GM18951 (cell line): ENCODE results near the gene TUBG2.

ENCODE experiments used
- POLR2A ChIP-seq: IDR thresholded peaks from 4 replicates; pipeline ENCODE4 v1.6.1; 2011; ENCODE audit warnings: mild to moderate bottlenecking; ENCODE audit not compliant: insufficient read length, insufficient read depth; ENCODE audit errors: extremely low read depth
- in situ Hi-C: fragments of 300-500 bp; cut with MboI; formaldehyde crosslinking; loops from one replicate; pipeline ENCODE4 v1.12.0; 2022; ENCODE audit warnings: low sequenced_read_pairs, mixed read lengths, inconsistent platforms; ENCODE audit not compliant: unreplicated experiment

TUBG2 gene

DNA sequence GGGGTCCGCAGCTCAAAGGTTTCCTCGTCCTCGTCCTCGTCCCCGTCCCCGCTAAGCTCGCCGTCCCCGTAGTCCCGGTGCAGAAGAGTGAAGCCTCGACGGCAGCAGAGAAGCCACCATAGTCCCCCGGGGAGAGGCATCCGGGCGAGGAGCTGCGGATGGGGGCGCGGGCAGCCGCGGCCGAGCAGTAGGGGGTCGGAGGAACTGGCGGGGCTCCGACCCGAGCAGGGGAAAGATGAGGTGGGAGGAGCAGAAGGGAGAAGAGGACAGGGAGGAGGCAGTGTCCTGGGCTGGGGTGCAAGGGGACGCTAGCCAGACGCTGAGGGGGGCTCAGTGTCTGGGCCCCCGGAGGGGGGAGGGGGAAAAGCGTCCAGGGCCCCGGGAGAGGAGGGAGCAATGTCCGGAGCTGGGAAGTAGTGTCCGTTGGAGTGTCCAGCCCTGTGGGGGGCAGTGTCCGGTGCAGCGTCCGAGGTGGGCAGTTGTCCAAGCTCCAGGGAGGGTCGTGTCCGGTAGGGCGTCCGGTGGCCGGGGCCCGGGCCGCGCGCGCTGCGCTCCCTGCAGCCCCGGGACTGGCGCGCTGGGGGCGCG is 17.4 kb downstream of the TUBG2 start, which contains the start of gene PLEKHH3:
Gene PLEKHH3 (minus strand): TSS at position 571 of the 588 bp plus-strand sequence. CDS start 431 bp downstream, at position 140.
- in situ Hi-C loops: no loop called here
- TF ChIP-seq POLR2A: peak; percentile 70

DNA sequence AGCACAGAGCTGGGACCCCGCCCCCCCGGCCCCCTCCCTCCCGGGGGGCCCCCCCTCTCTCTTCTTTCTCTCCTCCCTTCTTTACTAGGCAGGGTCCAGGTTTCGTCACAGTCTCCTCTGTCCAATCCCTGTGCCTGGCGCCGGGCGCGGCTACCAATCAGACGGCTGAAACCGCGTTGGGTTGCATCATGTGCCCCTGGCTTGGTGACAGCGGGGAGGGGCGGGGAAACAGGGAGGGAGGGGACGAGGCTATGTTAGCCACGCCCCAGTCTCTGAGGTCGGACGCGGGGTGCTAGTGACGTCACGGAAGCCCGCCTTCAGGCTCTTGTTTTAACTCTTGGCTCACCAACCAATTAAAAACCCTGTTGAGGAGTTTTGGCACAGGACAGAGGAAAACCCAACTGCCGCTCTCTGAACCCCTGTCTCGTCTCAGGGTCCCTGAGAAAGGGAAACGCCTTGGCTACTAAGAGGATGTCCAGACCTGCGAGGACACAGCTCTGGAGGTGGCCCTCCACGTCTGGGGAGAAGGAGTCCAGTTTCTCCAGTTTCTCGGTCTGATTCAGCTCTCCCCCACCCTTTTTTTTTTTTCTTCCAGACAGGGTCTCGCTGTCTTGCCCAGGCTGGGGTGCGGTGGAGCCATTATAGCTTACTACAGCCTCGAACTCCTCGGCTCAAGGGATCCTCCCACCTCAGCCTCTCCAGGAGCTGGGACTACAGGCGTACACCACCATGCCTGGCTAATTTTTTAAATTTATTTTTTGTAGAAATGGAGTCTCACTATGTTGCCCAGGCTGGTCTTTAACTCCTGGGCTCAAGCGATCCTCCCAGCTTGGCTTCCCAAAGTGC is 18.2 kb downstream of the TUBG2 start:
- no peak for TF ChIP-seq POLR2A
- in situ Hi-C loops: no loop called here

DNA sequence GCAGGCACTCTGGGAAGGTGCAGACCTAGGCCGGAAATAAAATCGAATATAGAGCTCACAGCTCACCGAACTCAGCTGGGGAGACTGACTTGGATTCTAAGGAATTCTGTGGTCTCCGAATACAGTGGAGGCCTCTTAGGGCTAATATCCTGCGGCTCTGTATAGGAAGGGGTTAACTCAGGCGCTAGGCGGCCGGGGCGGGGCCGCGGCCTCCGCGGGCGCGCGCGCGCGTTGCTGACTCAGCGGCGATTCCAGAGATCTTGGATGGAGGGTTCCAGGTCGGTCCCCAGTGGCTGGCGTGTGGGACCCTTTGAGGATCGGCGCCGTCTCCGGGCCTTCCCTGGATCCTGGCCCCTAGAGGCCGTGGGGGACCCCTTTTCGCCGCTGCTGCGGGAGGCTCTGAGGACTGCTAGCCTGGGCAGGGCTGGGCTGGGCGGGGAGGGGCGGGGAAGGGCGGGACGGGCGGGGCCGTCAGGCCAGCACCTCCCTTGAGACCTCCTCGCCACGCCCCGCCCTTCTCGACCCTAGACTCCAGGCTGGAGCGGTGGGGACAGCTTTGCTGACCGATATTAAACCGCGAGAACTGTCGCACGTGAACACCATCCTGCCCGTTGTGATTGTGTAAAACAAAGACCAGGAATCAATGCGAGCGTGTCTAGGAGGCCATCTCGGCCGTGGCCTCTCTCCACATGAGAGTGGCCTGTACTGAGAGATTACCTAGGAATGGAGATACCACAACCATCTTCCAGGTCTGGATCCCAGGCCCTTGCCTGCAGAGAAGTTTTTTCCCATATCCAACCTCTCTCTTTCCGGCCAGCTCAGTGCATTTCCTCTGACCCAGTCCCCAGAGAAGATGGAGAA is 19.1 kb downstream of the TUBG2 start:
- TF ChIP-seq POLR2A: peak; percentile 69

DNA sequence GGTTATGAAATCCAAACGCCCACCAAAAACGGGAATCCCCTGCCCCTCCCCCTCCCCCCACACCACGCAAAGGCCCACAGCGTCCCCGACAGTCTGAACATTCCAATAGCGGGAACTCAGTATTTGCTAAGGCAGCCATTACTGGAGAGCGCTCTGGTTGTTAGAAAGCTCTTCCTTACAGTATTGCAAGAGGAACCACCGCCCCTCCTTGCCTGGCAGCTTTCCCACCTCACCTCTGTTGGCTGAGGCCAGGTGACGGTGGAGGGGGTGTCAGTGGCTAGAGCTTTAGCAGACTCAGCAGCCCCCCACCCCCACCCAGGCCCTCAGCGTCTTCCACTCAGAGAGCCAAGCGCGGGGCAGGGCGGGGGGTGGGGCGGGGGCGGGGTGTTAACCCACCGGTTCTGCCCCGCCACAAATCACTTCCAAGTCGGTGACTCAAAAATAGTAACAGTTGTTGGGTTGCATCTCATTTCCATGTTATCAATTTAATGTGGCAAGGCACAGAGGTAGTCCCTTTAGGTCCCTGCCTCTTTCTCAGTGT is 19.9 kb downstream of the TUBG2 start:
- in situ Hi-C loops: no loop called here
- no peak for TF ChIP-seq POLR2A

More for the DNA sequence above, 19.1 kb downstream of the TUBG2 start:
- in situ Hi-C loops: no loop called here

DNA sequence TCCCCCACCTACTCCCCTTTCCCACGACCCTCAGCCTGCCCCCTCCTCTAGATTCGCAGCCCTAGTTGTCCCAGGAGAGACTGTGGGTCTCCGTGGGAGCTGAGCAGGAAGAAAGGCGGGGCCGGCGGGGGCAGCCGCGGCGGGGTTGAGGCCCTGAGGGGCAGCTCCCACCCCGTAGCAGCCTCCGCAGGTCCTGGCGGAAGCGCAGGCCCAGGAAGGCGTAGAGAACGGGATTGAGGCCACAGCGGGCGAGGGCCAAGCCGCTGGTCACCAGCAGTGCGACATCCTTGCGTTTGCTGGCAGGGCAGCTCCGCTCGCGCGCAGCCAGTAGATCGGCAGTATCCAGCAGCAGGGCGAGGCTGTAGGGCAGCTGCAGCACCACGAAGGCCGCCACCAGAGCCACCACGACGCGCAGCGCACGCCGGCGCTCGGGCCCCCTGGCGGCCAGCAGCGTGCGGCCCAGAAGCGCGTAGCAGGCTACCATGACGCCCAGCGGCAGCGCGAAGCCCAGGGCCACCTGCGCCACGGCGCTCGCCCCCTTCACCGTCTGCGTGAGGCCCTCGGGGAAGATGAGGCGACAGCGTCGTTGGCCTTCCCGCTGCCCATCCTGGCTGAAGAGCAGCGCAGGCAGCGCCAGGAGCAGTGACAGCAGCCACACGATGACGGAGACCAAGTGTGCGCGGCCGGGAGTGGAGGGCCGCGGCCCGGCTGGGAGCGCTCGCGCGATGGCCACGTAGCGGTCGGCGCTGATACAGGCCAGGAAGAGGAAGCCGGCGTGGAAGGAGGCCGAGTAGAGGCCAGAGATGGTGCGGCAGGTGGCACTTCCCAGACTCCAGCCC is 20.6 kb downstream of the TUBG2 start:
- in situ Hi-C loops: no loop called here

DNA sequence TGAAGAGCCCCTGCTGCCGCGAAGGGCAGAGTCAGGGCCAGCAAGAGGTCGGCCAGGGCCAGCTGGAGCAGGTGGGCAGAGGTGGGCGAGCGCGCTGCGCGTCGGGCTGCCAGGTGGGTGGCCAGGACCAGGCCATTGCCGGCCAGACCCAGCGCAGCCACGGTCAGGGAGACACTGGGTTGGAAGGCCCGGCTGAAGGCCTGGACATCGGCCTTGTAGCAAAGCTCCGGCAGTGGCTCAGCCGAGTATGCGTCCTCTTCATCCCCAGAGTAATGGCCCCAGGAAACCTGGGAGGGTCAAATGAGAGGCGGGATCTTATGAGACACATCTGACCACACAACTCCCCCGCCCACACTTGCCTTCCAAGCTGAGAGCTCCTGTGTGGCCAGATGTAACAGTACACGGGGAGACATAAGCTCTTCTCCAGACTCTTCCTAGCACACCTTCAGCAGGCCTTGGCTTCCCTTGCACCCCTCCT is 21.3 kb downstream of the TUBG2 start:
- no peak for TF ChIP-seq POLR2A
- in situ Hi-C loops: no loop called here

More for the DNA sequence above, 20.6 kb downstream of the TUBG2 start:
- peak; percentile 64 for TF ChIP-seq POLR2A

DNA sequence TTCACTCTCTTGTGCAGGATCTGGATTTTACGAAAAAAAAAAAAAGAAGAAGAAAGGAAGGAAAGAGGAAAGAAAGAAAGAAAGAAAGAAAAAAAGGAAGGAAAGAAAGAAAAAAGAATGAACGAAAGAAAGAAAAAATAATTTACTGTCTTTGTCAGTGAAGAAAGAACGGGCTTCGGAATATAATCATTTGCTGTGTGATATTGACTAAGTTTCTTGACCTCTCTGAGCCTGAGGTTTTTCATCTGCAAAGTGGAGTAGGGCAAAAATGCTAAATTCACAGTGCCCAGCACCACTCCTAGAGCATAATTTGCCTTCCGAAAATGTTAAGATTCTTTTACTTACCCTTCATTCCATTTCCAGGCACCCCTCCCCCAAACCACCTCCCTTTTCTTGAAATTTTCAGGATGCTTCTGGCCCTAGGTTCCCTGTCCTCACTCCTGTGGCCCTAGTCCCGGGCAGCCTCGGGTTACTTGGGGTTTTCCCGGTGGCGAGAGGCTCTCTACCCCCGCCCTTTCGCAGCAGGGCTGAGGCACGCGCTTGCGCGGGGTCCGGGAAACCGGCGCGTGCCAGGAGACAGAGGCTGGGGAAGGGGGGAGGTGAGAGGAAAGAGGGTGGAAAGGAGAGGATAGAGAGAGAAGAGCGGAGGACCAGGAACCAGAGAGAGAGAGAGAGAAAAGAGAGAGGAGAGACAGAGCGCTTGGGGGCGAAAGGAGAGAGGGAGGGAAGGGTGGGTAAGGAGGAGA is 23.1 kb downstream of the TUBG2 start, which contains the start of gene CNTNAP1:
Gene CNTNAP1 (plus strand): TSS at position 556 of the 746 bp plus-strand sequence. CDS start 299 bp downstream, outside the sequence.
- peak; percentile 37 for TF ChIP-seq POLR2A
- in situ Hi-C loops: no loop called here

DNA sequence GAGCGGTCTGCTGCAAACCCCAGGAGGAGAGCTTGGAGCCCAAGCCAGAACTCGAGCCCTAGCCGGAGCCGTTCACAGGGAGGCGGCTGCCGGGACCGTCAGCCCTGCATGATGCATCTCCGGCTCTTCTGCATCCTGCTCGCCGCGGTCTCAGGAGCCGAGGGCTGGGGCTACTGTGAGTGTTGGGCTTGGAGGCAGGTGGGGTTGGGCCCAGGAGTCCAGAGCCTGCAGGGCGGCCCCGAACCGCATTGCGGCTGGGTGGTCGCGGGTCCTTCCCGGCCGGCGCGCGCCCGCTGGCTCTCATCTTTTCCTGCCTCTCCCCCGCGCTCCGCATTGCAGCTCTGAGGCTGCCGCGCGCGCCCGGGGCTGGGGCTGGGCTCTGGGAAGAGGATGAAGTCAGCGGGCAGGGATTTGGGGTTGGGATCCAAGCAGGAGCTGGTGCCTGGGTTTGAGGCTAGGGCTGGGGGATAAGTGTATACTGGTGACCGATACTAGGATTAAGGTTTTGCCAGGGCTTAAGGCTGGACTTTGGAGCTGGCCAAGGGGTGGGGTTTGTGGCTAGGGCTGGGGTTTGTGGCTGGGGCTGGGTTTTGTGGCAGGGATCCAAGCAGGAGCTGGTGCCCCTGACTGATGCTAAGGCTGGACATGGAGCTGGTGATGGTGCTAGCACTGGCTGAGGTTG is 23.8 kb downstream of the TUBG2 start:
- TF ChIP-seq POLR2A: no peak
- in situ Hi-C loops: no loop called here

DNA sequence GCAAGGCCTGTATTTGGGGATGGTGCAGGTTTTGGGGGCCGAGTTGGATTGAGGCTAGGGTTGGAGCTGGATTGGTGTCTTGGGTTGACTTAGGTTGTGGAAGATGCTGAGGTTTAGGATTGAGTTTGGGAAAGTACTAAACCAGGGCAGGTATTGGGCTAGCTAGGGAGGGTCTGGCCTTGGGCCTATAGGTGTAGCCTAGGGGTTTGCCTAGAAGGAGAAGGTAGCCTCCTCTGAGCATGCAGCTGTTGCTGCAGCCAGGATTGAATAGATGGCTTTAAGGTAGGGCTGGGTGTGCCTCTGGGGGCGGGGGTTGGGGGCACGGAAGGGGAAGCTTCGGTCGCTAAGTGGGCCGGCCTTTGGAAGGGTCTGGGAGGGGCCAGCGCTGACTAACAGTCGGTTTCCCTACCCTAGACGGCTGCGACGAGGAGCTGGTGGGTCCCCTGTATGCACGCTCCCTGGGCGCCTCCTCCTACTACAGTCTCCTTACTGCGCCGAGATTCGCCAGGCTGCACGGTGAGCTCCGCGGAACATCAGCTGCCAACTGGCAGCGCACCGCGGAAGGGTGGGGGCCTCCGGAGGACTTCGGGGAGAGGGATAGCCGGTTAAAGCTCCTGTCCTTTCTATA is 24.4 kb downstream of the TUBG2 start:
- in situ Hi-C loops: no loop called here
- TF ChIP-seq POLR2A: no peak

DNA sequence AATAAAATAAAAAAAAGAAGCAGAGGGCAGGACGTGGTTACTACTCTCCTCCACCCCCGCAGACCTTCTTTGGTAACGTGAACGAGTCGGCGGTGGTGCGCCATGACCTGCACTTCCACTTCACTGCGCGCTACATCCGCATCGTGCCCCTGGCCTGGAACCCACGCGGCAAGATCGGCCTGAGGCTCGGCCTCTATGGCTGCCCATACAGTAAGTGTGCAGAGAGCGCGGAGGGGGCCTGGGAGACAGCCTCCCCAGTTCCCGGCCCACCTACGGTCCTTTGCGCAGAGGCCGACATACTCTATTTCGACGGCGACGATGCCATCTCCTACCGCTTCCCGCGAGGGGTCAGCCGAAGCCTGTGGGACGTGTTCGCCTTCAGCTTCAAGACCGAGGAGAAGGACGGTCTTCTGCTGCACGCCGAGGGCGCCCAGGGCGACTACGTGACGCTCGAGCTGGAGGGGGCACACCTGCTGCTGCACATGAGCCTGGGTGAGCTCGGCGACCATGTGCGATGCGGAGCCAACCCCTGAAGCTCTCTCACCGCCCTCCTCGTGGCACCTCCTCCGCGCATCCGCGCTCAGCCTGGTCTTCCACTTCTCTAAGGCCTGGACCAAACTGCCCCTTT is 26.0 kb downstream of the TUBG2 start:
- in situ Hi-C loops: no loop called here
- no peak for TF ChIP-seq POLR2A
